Kidney (tissue), 22 donors: ENCODE results near the gene AAMDC. TPM values are rescaled to one million over a fixed set of nuclear protein-coding genes. Genes with fewer than 3 reads are reported as not detected.

Experiments
- DNase-seq, 5 donors: peaks; one replicate each; pipeline ENCODE4 v3.0.0-alpha.2; 2013 to 2020
- FAIRE-seq: peaks from 2 replicates; lab custom pipeline; 2012; peaks lifted over from hg19 to GRCh38; lab: Jason Lieb, UNC
- H3K27ac ChIP-seq, 2 donors: one replicate each; pipeline ENCODE4 v1.7.0; 2013; ENCODE audit warnings: low read depth in 2 of 2, low read length in 2 of 2, inconsistent platforms in 1 of 2
- H3K27me3 ChIP-seq: one replicate; pipeline ENCODE4 v1.7.1; 2013; ENCODE audit warnings: low read length, inconsistent platforms; ENCODE audit not compliant: control insufficient read depth, insufficient read depth
- H3K36me3 ChIP-seq, 3 donors: one replicate each; pipeline versions ENCODE4 v1.7.0 to v1.7.1; 2013; ENCODE audit warnings: low read length in 3 of 3, control low read depth in 1 of 3, inconsistent platforms in 1 of 3; ENCODE audit not compliant: insufficient read depth in 3 of 3, control insufficient read depth in 2 of 3
- H3K4me1 ChIP-seq, 3 donors: one replicate each; pipeline versions ENCODE4 v1.7.0 to v1.7.1; 2013; ENCODE audit warnings: low read length in 3 of 3, inconsistent platforms in 1 of 3, low read depth in 1 of 3; ENCODE audit not compliant: control insufficient read depth in 2 of 3, insufficient read depth in 2 of 3
- H3K4me3 ChIP-seq, 3 donors: one replicate each; pipeline versions ENCODE4 v1.7.0 to v1.8.1; 2013; ENCODE audit warnings: low read length in 3 of 3, control low read depth in 1 of 3, inconsistent platforms in 1 of 3
- H3K9ac ChIP-seq, 3 donors: one replicate each; pipeline versions ENCODE4 v1.7.0 to v1.7.1; 2013; ENCODE audit warnings: low read length in 3 of 3, control low read depth in 1 of 3, inconsistent platforms in 1 of 3
- H3K9me3 ChIP-seq, 3 donors: one replicate each; pipeline versions ENCODE4 v1.7.0 to v1.7.1; 2013; ENCODE audit warnings: low read length in 3 of 3, control low read depth in 1 of 3, inconsistent platforms in 1 of 3; ENCODE audit not compliant: control insufficient read depth in 2 of 3, insufficient read depth in 1 of 3
- CTCF ChIP-seq: IDR thresholded peaks from 3 replicates; pipeline ENCODE4 v1.5.1; 2012; ENCODE audit warnings: mild to moderate bottlenecking, moderate library complexity, borderline replicate concordance; ENCODE audit not compliant: insufficient read depth; ENCODE audit errors: extremely low read depth
- intact Hi-C: fragments of 100-400 bp; cut with DNase I; formaldehyde crosslinking; loops from one replicate; pipeline ENCODE4 v1.11.1; 2022
- long read RNA-seq, 10 donors: library from polyadenylated mRNA in 1 of 10; unstranded in 1 of 10; transcript quantifications; one replicate each; pipeline ENCODE4 v2.0.0 and lab custom pipeline, GENCODE V29; 2021 to 2026
- polyA plus RNA-seq: library from polyadenylated mRNA; stranded (reverse); fragments of 350-450 nt; fragmentation: Illumina TruSeq; extraction: RNeasy Lipid Tissue Mini Kit (QIAGEN cat#74804); gene quantifications from one replicate; pipeline ENCODE4 v1.2.3, GENCODE V29; 2014; ENCODE audit warnings: low read depth, low replicate concordance; ENCODE audit not compliant: insufficient read depth
- total RNA-seq: library from RNA; stranded (reverse); fragmentation: NEBNext Ultra II Directional; extraction: Animal tissue kit (Norgen Biotek cat#: 25700); gene quantifications from one replicate; pipeline ENCODE4 v1.2.1, GENCODE V29; 2021
- donor health status: control.
- donor health status: control.
- donor health status: control.
- donor health status: control.
- donor health status: control.
- donor health status: DM: yes; HTN: yes; CAD: no.
- donor health status: Normal renal cell carcinoma (clear cell type).

Gene AAMDC
- total RNA-seq: 35.8 TPM
- 70.8 TPM for polyA plus RNA-seq
- long read RNA-seq, donor 1, transcript AAMDC-202 (4 exons, 531 nt): major isoform, 10 of 19 reads
- long read RNA-seq, donor 1, transcript AAMDC-206 (5 exons, 579 nt): minor isoform, 8 of 19 reads
- long read RNA-seq, donor 1, partial matches to known transcripts: 0 of 19 reads
- long read RNA-seq, donor 1, other reads (novel, unspliced or antisense): 0 of 19 reads
- long read RNA-seq, donor 2, transcript AAMDC-206 (5 exons, 579 nt): minor isoform, 11 of 24 reads
- long read RNA-seq, donor 2, transcript AAMDC-202 (4 exons, 531 nt): major isoform, 12 of 24 reads
- long read RNA-seq, donor 2, partial matches to known transcripts: 0 of 24 reads
- long read RNA-seq, donor 2, other reads (novel, unspliced or antisense): 0 of 24 reads
- long read RNA-seq, donor 3, transcript AAMDC-206 (5 exons, 579 nt): minor isoform, 8 of 32 reads
- long read RNA-seq, donor 3, transcript AAMDC-202 (4 exons, 531 nt): major isoform, 14 of 32 reads
- long read RNA-seq, donor 3, partial matches to known transcripts: 10 of 32 reads
- long read RNA-seq, donor 3, other reads (novel, unspliced or antisense): 0 of 32 reads
- long read RNA-seq, donor 4, transcript AAMDC-202 (4 exons, 531 nt): major isoform, 8 of 12 reads
- long read RNA-seq, donor 4, partial matches to known transcripts: 0 of 12 reads
- long read RNA-seq, donor 4, other reads (novel, unspliced or antisense): 0 of 12 reads
- long read RNA-seq, donor 5, partial matches to known transcripts: 0 of 1 reads
- long read RNA-seq, donor 5, other reads (novel, unspliced or antisense): 0 of 1 reads
- long read RNA-seq, donor 6, transcript AAMDC-206 (5 exons, 579 nt): minor isoform, 17 of 66 reads
- long read RNA-seq, donor 6, transcript AAMDC-202 (4 exons, 531 nt): major isoform, 35 of 66 reads
- long read RNA-seq, donor 6, partial matches to known transcripts: 13 of 66 reads
- long read RNA-seq, donor 6, other reads (novel, unspliced or antisense): 0 of 66 reads
- long read RNA-seq, donor 7, transcript AAMDC-202 (4 exons, 531 nt): major isoform, 7 of 14 reads
- long read RNA-seq, donor 7, partial matches to known transcripts: 1 of 14 reads
- long read RNA-seq, donor 7, other reads (novel, unspliced or antisense): 3 of 14 reads
- long read RNA-seq, donor 8, transcript AAMDC-202 (4 exons, 531 nt): major isoform, 13 of 25 reads
- long read RNA-seq, donor 8, transcript AAMDC-206 (5 exons, 579 nt): minor isoform, 10 of 25 reads
- long read RNA-seq, donor 8, partial matches to known transcripts: 0 of 25 reads
- long read RNA-seq, donor 8, other reads (novel, unspliced or antisense): 0 of 25 reads
- long read RNA-seq, donor 9, partial matches to known transcripts: 0 of 10 reads
- long read RNA-seq, donor 9, other reads (novel, unspliced or antisense): 0 of 10 reads
- long read RNA-seq, donor 10, transcript AAMDC-206 (5 exons, 579 nt): minor isoform, 8 of 36 reads
- long read RNA-seq, donor 10, transcript AAMDC-202 (4 exons, 531 nt): major isoform, 16 of 36 reads
- long read RNA-seq, donor 10, partial matches to known transcripts: 11 of 36 reads
- long read RNA-seq, donor 10, other reads (novel, unspliced or antisense): 0 of 36 reads

DNA sequence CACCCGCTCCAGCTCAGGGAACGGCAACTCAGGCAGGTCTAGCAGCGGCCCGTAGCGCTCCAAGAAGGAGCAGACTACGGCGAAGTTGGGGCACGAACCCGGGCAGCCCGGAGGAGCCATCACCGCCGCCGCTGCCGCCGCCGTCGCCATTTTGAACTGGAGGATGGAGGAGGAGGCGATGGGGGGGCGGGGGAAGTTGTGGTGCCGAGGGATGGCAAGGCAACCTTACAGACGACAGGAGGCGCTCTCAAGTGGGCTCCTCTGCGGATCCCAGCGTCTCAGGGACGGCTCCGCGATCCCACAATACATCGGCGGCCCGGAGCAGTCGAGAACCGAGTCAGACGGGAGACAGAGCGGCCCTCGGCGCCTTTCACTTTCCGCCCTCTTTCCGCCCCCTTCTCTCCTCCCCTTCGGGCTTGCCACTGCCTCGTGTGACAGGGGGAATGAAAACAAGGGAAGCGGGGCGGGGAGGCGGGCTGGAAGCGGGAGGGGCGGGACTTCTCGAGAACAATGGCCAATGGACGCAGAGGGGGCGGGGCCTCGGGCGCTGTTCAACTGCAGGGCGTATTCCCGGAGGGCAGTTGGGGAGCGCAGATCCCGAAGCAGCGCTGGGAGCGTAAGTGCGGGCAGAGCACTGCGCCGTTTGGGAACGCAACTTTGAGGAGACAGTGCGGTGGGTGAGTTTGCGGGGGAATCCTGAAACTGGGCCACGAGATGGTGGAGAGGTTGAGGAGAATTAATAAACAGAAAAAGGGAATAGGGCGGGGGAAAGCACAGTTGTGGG is at the start of gene AAMDC, which contains the start of gene RSF1:
Gene AAMDC, plus strand, starts transcription at position 580 of the 784 bp plus-strand sequence. CDS start 21,353 bp downstream, outside the sequence.
Gene RSF1, minus strand, starts transcription at position 158 of the 784 bp plus-strand sequence. Its CDS starts 8 bp downstream, at position 150.
- no peaks in the 10 kb centered on the region for H3K9me3 ChIP-seq
- H3K4me1 ChIP-seq: peaks cover 3 to 9% (median 8%) of the 10 kb centered on the region in 3 donors
- peak within 1 kb of the TSS; percentile 94 to 97 (median 96) for H3K4me3 ChIP-seq
- no peaks in the 10 kb centered on the region for H3K36me3 ChIP-seq
- FAIRE-seq: no peak
- H3K27ac ChIP-seq: peak within 1 kb of the TSS; percentile 81 to 90
- intact Hi-C loops: no loop called here
- peak within 1 kb of the TSS; percentile 87 to 94 (median 93) for H3K9ac ChIP-seq
- peak; percentile 99 to 100 (median 99) for DNase-seq
- peak; percentile 56 for TF ChIP-seq CTCF
- H3K27me3 ChIP-seq: no peaks in the 10 kb centered on the region

DNA sequence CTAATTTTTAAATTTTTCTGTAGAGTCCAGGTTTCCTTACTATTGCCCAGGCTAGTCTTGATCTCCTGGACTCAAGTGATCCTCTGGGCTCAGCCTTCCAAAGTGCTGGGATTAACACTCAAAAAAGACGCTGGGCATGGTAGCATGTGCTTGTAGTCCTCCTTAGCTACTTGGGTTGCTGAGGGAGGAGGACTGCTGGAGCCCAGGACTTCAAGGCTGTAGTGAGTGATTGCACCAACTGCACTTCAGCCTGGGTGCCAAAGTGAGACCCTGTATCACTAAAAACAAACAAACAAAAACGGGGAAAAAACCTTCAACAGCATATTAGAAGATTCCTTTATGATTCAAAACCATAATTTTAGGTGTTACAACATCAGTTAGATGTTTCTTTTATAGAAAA is 45.0 kb upstream of the AAMDC start:
- Histone ChIP-seq H3K36me3 (no peaks in the 10 kb centered on the region), H3K27ac (no peak overlapping the region), H3K9ac (no peak overlapping the region), H3K9me3 (no peaks in the 10 kb centered on the region), H3K4me3 (no peak overlapping the region), H3K27me3 (no peaks in the 10 kb centered on the region), H3K4me1 (peaks cover 0 to 4% (median 2%) of the 10 kb centered on the region in 3 donors)
- intact Hi-C loops: no loop called here
- no peak for FAIRE-seq
- DNase-seq: no peak
- no peak for TF ChIP-seq CTCF
